A549 (cell line): ENCODE measurements around the gene AIPL1. TPM values are rescaled to one million over a fixed set of nuclear protein-coding genes. Genes with fewer than 3 reads are reported as not detected.
A peak's percentile ranks its signal among the peaks of the same experiment; 100 is the strongest.

Experiments used
- ATAC-seq, 2 experiments: fragments of 200-7000 bp in 1 of 2; fragments of >200 bp in 1 of 2; cut with Nextera tagmentation in 1 of 2; cut with Tn5 transposase in 1 of 2; 3 replicates each; pipeline versions ENCODE4 v1.8.0 to v1.9.1; 2018 to 2020; ENCODE audit warnings: mild to moderate bottlenecking in 1 of 2, moderate library complexity in 1 of 2
- CTCF ChIA-PET: fragments of 300-600 bp; sonication (Branson Sonifier 250); formaldehyde crosslinking; extraction: SDS; loops from one replicate; lab custom pipeline; 2021; ENCODE audit warnings: antibody characterized with exemption, inconsistent platforms; lab: Yijun Ruan, JAX
- POLR2A ChIA-PET: fragments of 350-600 bp; formaldehyde crosslinking; extraction: SDS; loops from one replicate; lab custom pipeline; 2021; ENCODE audit warnings: antibody characterized with exemption, inconsistent platforms; lab: Yijun Ruan, JAX
- DNase-seq, 2 experiments: peaks; one replicate each; pipeline versions ENCODE4 v3.0.0 to v3.0.0-alpha.2; 2011 to 2016; ENCODE audit warnings: low read depth in 1 of 2, low spot score in 1 of 2
- FAIRE-seq: peaks from 2 replicates; lab custom pipeline; 2011; peaks lifted over from hg19 to GRCh38; lab: Jason Lieb, UNC
- H3K27ac ChIP-seq, 2 experiments: fragments of >200 bp; sonication (Bioruptor Twin); formaldehyde crosslinking; 3 replicates each; pipeline ENCODE4 v1.5.1; 2016 to 2017
- H3K4me1 ChIP-seq: fragments of >200 bp; sonication (Bioruptor Twin); formaldehyde crosslinking; 3 replicates; pipeline ENCODE4 v1.6.1; 2016
- H3K4me2 ChIP-seq: fragments of >200 bp; sonication (Bioruptor Twin); formaldehyde crosslinking; 3 replicates; pipeline ENCODE4 v1.6.1; 2016
- H3K4me3 ChIP-seq: fragments of >200 bp; sonication (Bioruptor Twin); formaldehyde crosslinking; 3 replicates; pipeline ENCODE4 v1.5.1; 2016
- H3K9me3 ChIP-seq: fragments of >200 bp; sonication (Bioruptor Twin); formaldehyde crosslinking; 3 replicates; pipeline ENCODE4 v1.6.1; 2016
- BHLHE40 ChIP-seq: IDR thresholded peaks from 2 replicates; pipeline ENCODE4 v1.6.1; 2012; ENCODE audit warnings: low read depth, low read length, inconsistent platforms
- CBX8 ChIP-seq: fragments of 200-600 bp; sonication (generic); IDR thresholded peaks from 2 replicates; pipeline ENCODE4 v1.6.1; 2016
- CEBPB ChIP-seq, 2 experiments: fragments of >200 bp in 1 of 2; sonication (Bioruptor Twin) in 1 of 2; formaldehyde crosslinking in 1 of 2; IDR thresholded peaks; 2 replicates each; pipeline ENCODE4 v1.6.1; 2012 to 2016
- EHMT2 ChIP-seq: fragments of 200-600 bp; sonication (generic); IDR thresholded peaks from 2 replicates; pipeline ENCODE4 v1.6.1; 2016; ENCODE audit warnings: antibody characterized with exemption, low read depth, mild to moderate bottlenecking, moderate library complexity
- EP300 ChIP-seq, 2 experiments: fragments of >200 bp; sonication (Bioruptor Twin); formaldehyde crosslinking; IDR thresholded peaks; 2 replicates in 1 of 2; 3 replicates in 1 of 2; pipeline ENCODE4 v1.6.1; 2016 to 2017
- ESRRA ChIP-seq: fragments of 150-350 bp; IDR thresholded peaks from 2 replicates; pipeline ENCODE4 v1.6.1; 2014; ENCODE audit warnings: mild to moderate bottlenecking, low read length, borderline replicate concordance
- FOSB ChIP-seq: fragments of 250-450 bp; sonication (Bioruptor Pico); IDR thresholded peaks from 2 replicates; pipeline ENCODE4 v1.5.0; 2020; ENCODE audit warnings: mild to moderate bottlenecking, moderate library complexity
- FOXS1 ChIP-seq: fragments of 250-450 bp; sonication (Bioruptor Pico); IDR thresholded peaks from 2 replicates; pipeline ENCODE4 v1.5.0; 2020; ENCODE audit warnings: mild to moderate bottlenecking, moderate library complexity
- HDAC2 ChIP-seq: fragments of 200-600 bp; sonication (generic); IDR thresholded peaks from 2 replicates; pipeline ENCODE4 v1.6.1; 2016
- HEYL ChIP-seq: fragments of 250-450 bp; sonication (Bioruptor Pico); IDR thresholded peaks from 2 replicates; pipeline ENCODE4 v1.8.0; 2021; ENCODE audit warnings: mild to moderate bottlenecking, moderate library complexity
- HOXB13 ChIP-seq: fragments of 250-450 bp; sonication (Bioruptor Pico); IDR thresholded peaks from 2 replicates; pipeline ENCODE4 v1.5.0; 2020; ENCODE audit warnings: low read depth, mild to moderate bottlenecking, moderate library complexity
- HOXB5 ChIP-seq: fragments of 250-450 bp; sonication (Bioruptor Pico); IDR thresholded peaks from 2 replicates; pipeline ENCODE4 v1.5.0; 2020; ENCODE audit warnings: mild to moderate bottlenecking, moderate library complexity
- JUNB ChIP-seq: fragments of >200 bp; sonication (Bioruptor Twin); formaldehyde crosslinking; IDR thresholded peaks from 2 replicates; pipeline ENCODE4 v1.6.1; 2016
- KDM1A ChIP-seq: fragments of 200-600 bp; sonication (generic); IDR thresholded peaks from 2 replicates; pipeline ENCODE4 v1.6.1; 2016; ENCODE audit warnings: low read depth, mild to moderate bottlenecking
- MAFK ChIP-seq: fragments of 450-650 bp; IDR thresholded peaks from 2 replicates; pipeline ENCODE4 v1.6.1; 2014; ENCODE audit not compliant: partially characterized antibody
- PHF8 ChIP-seq: fragments of 200-600 bp; sonication (generic); IDR thresholded peaks from 2 replicates; pipeline ENCODE4 v1.6.1; 2016; ENCODE audit warnings: low read depth, mild to moderate bottlenecking, antibody characterized with exemption, moderate library complexity, borderline replicate concordance
- POLR2AphosphoS2 ChIP-seq: conservative IDR thresholded peaks from 2 replicates; pipeline ENCODE4 v1.6.1; 2012; ENCODE audit warnings: low read length, improper control_type of control experiment, inconsistent platforms
- RARB ChIP-seq: fragments of 250-450 bp; sonication (Bioruptor Pico); IDR thresholded peaks from 2 replicates; pipeline ENCODE4 v1.8.0; 2021; ENCODE audit warnings: mild to moderate bottlenecking, moderate library complexity
- RCOR1 ChIP-seq: fragments of 150-350 bp; IDR thresholded peaks from 2 replicates; pipeline ENCODE4 v1.6.1; 2014; ENCODE audit warnings: antibody characterized with exemption, low read length, low read depth
- SMC3 ChIP-seq: fragments of >200 bp; sonication (Bioruptor Twin); formaldehyde crosslinking; IDR thresholded peaks from 3 replicates; pipeline ENCODE4 v1.6.1; 2018; ENCODE audit warnings: inconsistent platforms
- ZFP36 ChIP-seq: fragments of 450-650 bp; IDR thresholded peaks from 2 replicates; pipeline ENCODE4 v1.6.1; 2014; ENCODE audit warnings: borderline replicate concordance; ENCODE audit not compliant: partially characterized antibody
- WGBS: methylation state at CpG from one replicate; pipeline ENCODE4 v1.1.6; 2017; ENCODE audit errors: missing lambda C conversion rate; 5-methylcytosine and 5-hydroxymethylcytosine counted together
- polyA plus RNA-seq, 4 experiments: library from polyadenylated mRNA; depleted of rRNA in 3 of 4; stranded (reverse); fragments of >200 nt; fragmentation: RNase III in 1 of 4; extraction: RNeasy Plus Mini Kit Qiagen cat#74134 plus additional on column Dnase treatment in 1 of 4; gene quantifications; 2 replicates in 3 of 4; 3 replicates in 1 of 4; pipeline ENCODE4 v1.2.3, GENCODE V29; 2011 to 2017
- TF ChIP-seq, protein P1 (sequence below): fragments of 250-450 bp; sonication (Bioruptor Pico); IDR thresholded peaks from 2 replicates; pipeline ENCODE4 v1.5.0; 2020; ENCODE audit warnings: low read depth, mild to moderate bottlenecking, moderate library complexity
- TF ChIP-seq, protein P2 (sequence below): fragments of 450-650 bp; IDR thresholded peaks from 2 replicates; pipeline ENCODE4 v1.6.1; 2014; ENCODE audit warnings: antibody characterized with exemption
- TF ChIP-seq, protein P3 (sequence below): fragments of 250-450 bp; sonication (Bioruptor Pico); IDR thresholded peaks from 2 replicates; pipeline ENCODE4 v1.5.0; 2021; ENCODE audit warnings: mild to moderate bottlenecking, moderate library complexity, borderline replicate concordance
- TF ChIP-seq, protein P4 (sequence below): fragments of 150-350 bp; IDR thresholded peaks from 2 replicates; pipeline ENCODE4 v1.6.1; 2014; ENCODE audit warnings: low read depth, mild to moderate bottlenecking, low read length

The AIPL1 gene
- polyA plus RNA-seq, 2 of the 4 experiments (the other 2 are of a cell fraction) = not detected

DNA sequence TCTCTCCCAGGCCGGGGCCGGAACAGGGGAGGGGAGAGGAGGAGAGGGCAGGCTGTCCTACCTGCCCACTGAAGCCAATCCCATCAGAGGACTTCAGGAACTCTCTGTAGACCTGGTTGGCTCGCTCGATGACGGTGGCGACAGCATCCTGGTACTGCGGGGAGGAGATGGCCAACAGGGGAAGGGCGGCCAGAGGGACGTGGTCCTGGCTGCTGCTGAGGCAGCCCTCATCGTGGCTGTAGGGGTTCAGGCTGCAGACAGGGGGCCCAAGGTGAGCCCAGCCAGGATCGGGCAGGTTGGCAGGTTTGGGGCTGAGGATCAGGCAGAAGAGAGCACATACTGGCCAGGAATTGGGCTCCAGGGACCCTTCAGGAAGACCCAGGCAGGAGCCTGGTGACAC lies 43.6 kb upstream of the AIPL1 start:
- ATAC-seq = no peak
- peak overlapping the region in 1 of 2 experiments; percentile 4; a peak in 1 of 6 replicates for H3K27ac ChIP-seq
- CTCF ChIA-PET = interaction anchor here (0.6 to 0.7 kb wide), 2 partner anchors 60 to 773 kb away, joined by 3 read pairs; no protein-coding TSS in a partner anchor

DNA sequence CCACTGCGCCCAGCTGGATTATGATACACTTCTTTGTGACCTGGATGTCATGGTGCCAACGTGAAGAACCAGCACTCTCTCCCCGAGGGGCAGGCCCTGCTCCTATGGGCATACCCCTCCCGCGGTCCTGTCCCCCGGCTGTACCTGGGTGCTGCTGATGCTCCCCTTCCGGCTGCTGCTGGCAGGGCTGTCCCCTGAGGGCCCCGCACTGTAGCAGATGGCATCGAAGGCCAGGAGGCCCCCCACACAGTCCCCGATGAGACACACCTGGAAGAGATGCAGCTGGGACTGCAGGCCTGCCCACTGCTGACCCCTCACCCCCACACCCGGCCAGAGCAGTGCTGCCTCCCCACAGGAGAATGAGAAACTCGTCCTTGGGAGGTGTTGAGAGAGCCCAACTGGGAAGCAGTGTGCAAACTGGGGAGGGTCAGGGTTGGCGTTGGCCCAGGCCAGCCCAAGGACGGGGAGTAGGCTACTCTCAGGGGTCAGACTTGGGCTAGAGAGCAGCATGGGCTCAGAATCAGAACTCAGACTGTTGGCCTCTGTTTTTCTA lies 43.0 kb upstream of the AIPL1 start:
- H3K4me3 ChIP-seq = no peak overlapping the region
- no peak overlapping the region for H3K4me2 ChIP-seq
- no peak for TF ChIP-seq BHLHE40
- no peak for TF ChIP-seq HEYL (CRISPR knock-in tag)
- ATAC-seq = no peak
- ChIA-PET POLR2A (no interaction called here), CTCF (no interaction called here)
- no peak overlapping the region; a peak in 1 of 6 replicates for H3K27ac ChIP-seq
- 72% methylated on average over 13 of the region's 14 CpGs for WGBS
- H3K4me1 ChIP-seq = peaks cover 2% of the 10 kb centered on the region
- H3K9me3 ChIP-seq = no peaks in the 10 kb centered on the region
- FAIRE-seq = no peak
- no peak for DNase-seq

More for the DNA sequence above, 43.6 kb upstream of the AIPL1 start:
- DNase-seq (no peak), FAIRE-seq (no peak)
- H3K4me1 ChIP-seq = no peaks in the 10 kb centered on the region
- H3K4me3 ChIP-seq = no peak overlapping the region
- 93% methylated on average over 11 of the region's 11 CpGs for WGBS
- no peak overlapping the region for H3K4me2 ChIP-seq
- H3K9me3 ChIP-seq = no peaks in the 10 kb centered on the region
- POLR2A ChIA-PET = no interaction called here
- TF ChIP-seq, protein P1, sequence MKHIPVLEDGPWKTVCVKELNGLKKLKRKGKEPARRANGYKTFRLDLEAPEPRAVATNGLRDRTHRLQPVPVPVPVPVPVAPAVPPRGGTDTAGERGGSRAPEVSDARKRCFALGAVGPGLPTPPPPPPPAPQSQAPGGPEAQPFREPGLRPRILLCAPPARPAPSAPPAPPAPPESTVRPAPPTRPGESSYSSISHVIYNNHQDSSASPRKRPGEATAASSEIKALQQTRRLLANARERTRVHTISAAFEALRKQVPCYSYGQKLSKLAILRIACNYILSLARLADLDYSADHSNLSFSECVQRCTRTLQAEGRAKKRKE = no peak
- no peak for TF ChIP-seq BHLHE40

DNA sequence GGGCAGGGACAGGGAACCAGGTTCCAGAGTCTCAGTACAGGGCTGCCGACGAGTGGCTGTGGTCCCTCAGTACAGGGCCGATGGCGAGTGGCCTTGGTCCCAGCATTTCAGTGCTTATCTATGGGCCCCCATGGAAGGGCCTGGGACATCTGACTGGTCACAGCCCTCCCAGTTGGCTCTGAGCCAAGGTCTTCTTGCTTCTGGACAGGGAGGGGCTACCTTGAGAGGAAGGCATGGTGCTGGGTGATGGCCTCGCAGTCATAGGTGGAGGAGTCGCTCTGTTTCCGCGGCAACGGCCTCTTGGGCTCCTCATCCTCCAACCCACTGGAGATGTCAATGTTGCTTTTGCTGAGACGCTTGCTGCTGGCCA lies 41.9 kb upstream of the AIPL1 start:
- H3K27ac ChIP-seq = no peak overlapping the region
- ChIA-PET POLR2A (no interaction called here), CTCF (interaction anchor here (6.5 kb wide), 1 partner anchor 15 kb away, joined by 77 read pairs; no protein-coding TSS in a partner anchor)
- TF ChIP-seq ESRRA (no peak), EP300 (IDR thresholded peaks at IDR 0.05) (no peak), KDM1A (no peak), CEBPB (IDR thresholded peaks at IDR 0.05) (no peak), ZFP36 (no peak), FOSB (CRISPR knock-in tag) (no peak), PHF8 (no peak), BHLHE40 (no peak), HOXB5 (CRISPR knock-in tag) (no peak), EHMT2 (no peak), MAFK (no peak), RARB (CRISPR knock-in tag) (no peak), SMC3 (no peak)
- TF ChIP-seq, protein P2, sequence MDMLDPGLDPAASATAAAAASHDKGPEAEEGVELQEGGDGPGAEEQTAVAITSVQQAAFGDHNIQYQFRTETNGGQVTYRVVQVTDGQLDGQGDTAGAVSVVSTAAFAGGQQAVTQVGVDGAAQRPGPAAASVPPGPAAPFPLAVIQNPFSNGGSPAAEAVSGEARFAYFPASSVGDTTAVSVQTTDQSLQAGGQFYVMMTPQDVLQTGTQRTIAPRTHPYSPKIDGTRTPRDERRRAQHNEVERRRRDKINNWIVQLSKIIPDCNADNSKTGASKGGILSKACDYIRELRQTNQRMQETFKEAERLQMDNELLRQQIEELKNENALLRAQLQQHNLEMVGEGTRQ = no peak
- DNase-seq (no peak), FAIRE-seq (no peak), ATAC-seq (no peak)
- H3K4me3 ChIP-seq = no peak overlapping the region
- H3K4me2 ChIP-seq = no peak overlapping the region
- WGBS = 91% methylated on average over 9 of the region's 10 CpGs
- peaks cover 13% of the 10 kb centered on the region for H3K4me1 ChIP-seq
- H3K9me3 ChIP-seq = no peaks in the 10 kb centered on the region

DNA sequence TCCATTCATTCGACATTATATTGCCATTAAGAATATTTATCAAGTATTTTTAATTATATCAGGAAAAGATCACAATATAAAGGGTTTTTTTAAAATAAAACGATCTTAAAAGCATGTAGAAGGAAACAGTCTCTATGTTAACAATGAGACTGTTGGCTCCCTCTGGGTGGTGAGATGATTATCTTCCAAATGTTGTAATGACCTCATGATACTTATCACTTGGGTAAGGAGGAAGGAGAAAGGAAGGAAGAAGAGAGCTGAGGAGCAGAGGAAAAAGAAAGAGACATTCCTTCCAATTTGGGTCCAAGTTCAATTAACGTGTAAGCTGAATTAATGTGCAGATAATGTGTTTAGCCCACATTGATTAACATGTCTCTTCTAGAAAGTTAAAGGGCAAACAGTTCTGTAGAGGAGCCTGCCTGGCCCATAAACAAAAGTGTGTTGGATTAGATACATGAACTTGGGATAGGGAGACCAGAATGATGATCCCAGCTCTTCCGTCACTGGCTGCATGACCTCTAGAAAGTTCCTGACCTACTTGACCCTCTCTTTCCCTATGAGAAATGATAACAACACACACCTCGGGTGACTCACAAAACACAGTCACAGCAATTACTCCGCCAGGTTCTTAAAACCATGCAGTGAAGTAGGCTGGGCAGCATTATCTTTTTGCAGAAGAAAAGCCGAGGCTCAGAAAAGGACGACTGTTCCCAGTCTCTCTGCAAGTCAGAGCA lies 41.3 kb upstream of the AIPL1 start:
- no peak overlapping the region for H3K4me3 ChIP-seq
- no peak overlapping the region for H3K4me2 ChIP-seq
- ATAC-seq (no peak), FAIRE-seq (peak; percentile 68), DNase-seq (no peak)
- POLR2A ChIA-PET = no interaction called here
- no peak overlapping the region for H3K27ac ChIP-seq
- peaks cover 18% of the 10 kb centered on the region for H3K4me1 ChIP-seq
- 63% methylated on average over 8 of the region's 8 CpGs for WGBS
- CTCF ChIA-PET = interaction anchor here (4.8 to 6.9 kb wide), 5 partner anchors 15 to 167 kb away, joined by 42 to 105 read pairs (median 68); partner anchors contain the start of gene TXNDC17
- no peaks in the 10 kb centered on the region for H3K9me3 ChIP-seq
- TF ChIP-seq HDAC2 (no peak), HOXB13 (CRISPR knock-in tag) (no peak), JUNB (no peak), POLR2AphosphoS2 (no peak), RCOR1 (no peak), CBX8 (no peak), FOXS1 (CRISPR knock-in tag) (no peak)
- TF ChIP-seq, protein P3, sequence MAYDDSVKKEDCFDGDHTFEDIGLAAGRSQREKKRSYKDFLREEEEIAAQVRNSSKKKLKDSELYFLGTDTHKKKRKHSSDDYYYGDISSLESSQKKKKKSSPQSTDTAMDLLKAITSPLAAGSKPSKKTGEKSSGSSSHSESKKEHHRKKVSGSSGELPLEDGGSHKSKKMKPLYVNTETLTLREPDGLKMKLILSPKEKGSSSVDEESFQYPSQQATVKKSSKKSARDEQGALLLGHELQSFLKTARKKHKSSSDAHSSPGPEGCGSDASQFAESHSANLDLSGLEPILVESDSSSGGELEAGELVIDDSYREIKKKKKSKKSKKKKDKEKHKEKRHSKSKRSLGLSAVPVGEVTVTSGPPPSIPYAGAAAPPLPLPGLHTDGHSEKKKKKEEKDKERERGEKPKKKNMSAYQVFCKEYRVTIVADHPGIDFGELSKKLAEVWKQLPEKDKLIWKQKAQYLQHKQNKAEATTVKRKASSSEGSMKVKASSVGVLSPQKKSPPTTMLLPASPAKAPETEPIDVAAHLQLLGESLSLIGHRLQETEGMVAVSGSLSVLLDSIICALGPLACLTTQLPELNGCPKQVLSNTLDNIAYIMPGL (CRISPR knock-in tag) = no peak
- TF ChIP-seq, protein P4, sequence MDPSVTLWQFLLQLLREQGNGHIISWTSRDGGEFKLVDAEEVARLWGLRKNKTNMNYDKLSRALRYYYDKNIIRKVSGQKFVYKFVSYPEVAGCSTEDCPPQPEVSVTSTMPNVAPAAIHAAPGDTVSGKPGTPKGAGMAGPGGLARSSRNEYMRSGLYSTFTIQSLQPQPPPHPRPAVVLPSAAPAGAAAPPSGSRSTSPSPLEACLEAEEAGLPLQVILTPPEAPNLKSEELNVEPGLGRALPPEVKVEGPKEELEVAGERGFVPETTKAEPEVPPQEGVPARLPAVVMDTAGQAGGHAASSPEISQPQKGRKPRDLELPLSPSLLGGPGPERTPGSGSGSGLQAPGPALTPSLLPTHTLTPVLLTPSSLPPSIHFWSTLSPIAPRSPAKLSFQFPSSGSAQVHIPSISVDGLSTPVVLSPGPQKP = no peak
